ENCODE data around the gene ACAP3.
A peak's percentile ranks its signal among the peaks of the same experiment; 100 is the strongest.

The ACAP3 gene

GRCh38 chr1:1307923-1308755, at the start of gene ACAP3, which contains the start of gene PUSL1:
Gene ACAP3 (minus strand): TSS chr1:1307930. CDS start chr1:1307815, 115 bp downstream.
Gene PUSL1 (plus strand): TSS chr1:1308597. CDS start chr1:1308644, 47 bp downstream.
- peak; percentile 75 to 79 (median 77) for DNase-seq (ENCODE audit: low read depth in 3 of 3)

GRCh38 chr1:1356796-1357401, 49.2 kb upstream of the ACAP3 start:
- DNase-seq (ENCODE audit: low read depth in 3 of 3): no peak

- DNase-seq (ENCODE audit: low read depth in 3 of 3): no peak
Observed at GRCh38 chr1:1356166-1356795, 48.6 kb upstream of the ACAP3 start.

GRCh38 chr1:1355416-1355815, 47.7 kb upstream of the ACAP3 start:
- DNase-seq (ENCODE audit: low read depth in 3 of 3): no peak

GRCh38 chr1:1354271-1355247, 46.8 kb upstream of the ACAP3 start:
- DNase-seq (ENCODE audit: low read depth in 3 of 3): no peak

GRCh38 chr1:1353389-1354151, 45.8 kb upstream of the ACAP3 start:
- no peak for DNase-seq (ENCODE audit: low read depth in 3 of 3)

GRCh38 chr1:1352786-1353388, 45.2 kb upstream of the ACAP3 start:
- DNase-seq (ENCODE audit: low read depth in 3 of 3): no peak

- DNase-seq (ENCODE audit: low read depth in 3 of 3): no peak
Observed at GRCh38 chr1:1351511-1352427, 44.0 kb upstream of the ACAP3 start.

- peak; percentile 58 to 63 (median 60) for DNase-seq (ENCODE audit: low read depth in 3 of 3)
Observed at GRCh38 chr1:1349256-1350012, 41.7 kb upstream of the ACAP3 start, which contains the start of gene DVL1. Gene DVL1 (minus strand): TSS chr1:1349418. CDS start chr1:1349065, 353 bp downstream.

- no peak for DNase-seq (ENCODE audit: low read depth in 3 of 3)
Observed at GRCh38 chr1:1348420-1349255, 40.9 kb upstream of the ACAP3 start.

GRCh38 chr1:1347663-1348419, 40.1 kb upstream of the ACAP3 start:
- DNase-seq (ENCODE audit: low read depth in 3 of 3): no peak

- DNase-seq (ENCODE audit: low read depth in 3 of 3): no peak
Observed at GRCh38 chr1:1347026-1347595, 39.4 kb upstream of the ACAP3 start.

GRCh38 chr1:1346501-1346890, 38.8 kb upstream of the ACAP3 start:
- no peak for DNase-seq (ENCODE audit: low read depth in 3 of 3)

GRCh38 chr1:1345860-1346500, 38.2 kb upstream of the ACAP3 start:
- no peak for DNase-seq (ENCODE audit: low read depth in 3 of 3)

- no peak for DNase-seq (ENCODE audit: low read depth in 3 of 3)
Observed at GRCh38 chr1:1345384-1345783, 37.7 kb upstream of the ACAP3 start.

Measured in stimulated activated CD4-positive, alpha-beta T cell treated with anti-CD3 and anti-CD28 coated beads, TNF-alpha, amount 100 ng/mL, for 4 hours (primary cell).